Measurements from ENCODE around the gene CCN5.
"Not testable (repeated sequence)": the region's sequence is repeated elsewhere in the genome, so short reads cannot be mapped to it uniquely, and the experiment has no call there.

CCN5 gene

DNA sequence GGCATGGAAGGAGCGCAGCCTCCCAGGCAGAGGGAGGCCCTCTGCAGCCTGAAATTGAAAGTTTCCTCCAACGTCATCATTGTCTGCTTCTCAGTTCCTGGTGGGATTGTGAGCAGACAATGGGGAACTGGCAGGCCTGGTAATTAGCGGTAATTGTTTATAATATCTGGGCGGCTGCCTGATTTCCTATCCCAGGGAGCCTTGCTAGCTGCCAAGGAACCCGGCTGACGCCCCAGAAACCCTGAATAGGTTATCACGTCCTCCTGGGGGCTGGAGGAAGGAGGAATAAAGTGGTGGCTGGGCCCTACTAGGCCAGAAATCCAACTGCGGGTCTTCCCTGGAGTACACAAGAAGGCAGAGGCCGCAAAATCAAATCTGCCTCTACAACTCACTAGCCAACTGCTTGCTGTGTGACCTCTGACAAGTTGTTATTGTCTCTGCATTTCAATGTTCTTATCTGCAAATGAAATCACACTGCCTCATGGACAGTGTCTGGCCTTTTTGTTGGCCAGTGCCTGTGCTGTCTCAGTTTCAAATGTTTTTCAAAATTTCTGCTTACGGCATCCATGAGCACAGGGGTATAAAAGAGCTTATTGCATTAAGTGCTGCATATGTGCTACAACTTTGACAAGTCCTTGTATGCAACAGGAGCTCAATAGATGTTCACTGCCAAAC lies 47.4 kb downstream of the CCN5 start:
- no peak for DNase-seq

DNA sequence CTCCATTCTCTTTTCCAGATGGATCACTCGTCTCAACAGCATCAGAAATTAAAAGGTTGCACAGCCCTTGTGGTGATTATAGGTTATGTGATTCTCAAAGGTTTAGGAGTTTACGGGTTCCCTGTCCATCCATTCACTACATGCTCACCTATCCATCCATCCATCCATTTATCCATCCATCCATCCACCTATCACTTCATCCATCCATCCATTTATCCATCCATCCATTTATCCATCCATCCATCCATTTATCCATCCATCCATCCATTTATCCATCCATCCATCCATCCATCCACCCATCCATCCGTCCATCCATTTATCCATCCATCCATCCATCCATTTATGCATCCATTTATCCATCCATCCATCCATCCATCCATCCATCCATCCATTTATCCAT lies 48.6 kb downstream of the CCN5 start:
- not testable (repeated sequence) for DNase-seq

DNA sequence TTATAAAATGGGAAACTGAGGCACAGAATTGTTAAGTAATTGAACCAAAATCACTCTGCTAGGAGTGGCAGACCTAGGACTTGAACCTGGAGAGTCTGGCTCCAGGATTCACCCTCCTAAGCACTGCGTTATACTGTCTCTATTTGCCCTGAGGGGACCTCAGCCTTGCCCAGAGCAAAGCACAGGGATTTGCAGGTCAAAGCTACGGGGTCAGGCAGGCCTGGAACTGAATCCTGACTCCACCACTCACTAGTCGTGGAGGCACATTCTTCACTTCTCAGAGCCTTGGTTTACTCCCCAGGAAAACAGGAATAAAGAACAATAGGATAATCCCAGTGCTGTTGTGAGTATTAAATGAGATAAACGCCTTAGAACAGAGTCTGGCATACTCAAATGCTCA lies 49.9 kb downstream of the CCN5 start:
- DNase-seq, result no peak

DNA sequence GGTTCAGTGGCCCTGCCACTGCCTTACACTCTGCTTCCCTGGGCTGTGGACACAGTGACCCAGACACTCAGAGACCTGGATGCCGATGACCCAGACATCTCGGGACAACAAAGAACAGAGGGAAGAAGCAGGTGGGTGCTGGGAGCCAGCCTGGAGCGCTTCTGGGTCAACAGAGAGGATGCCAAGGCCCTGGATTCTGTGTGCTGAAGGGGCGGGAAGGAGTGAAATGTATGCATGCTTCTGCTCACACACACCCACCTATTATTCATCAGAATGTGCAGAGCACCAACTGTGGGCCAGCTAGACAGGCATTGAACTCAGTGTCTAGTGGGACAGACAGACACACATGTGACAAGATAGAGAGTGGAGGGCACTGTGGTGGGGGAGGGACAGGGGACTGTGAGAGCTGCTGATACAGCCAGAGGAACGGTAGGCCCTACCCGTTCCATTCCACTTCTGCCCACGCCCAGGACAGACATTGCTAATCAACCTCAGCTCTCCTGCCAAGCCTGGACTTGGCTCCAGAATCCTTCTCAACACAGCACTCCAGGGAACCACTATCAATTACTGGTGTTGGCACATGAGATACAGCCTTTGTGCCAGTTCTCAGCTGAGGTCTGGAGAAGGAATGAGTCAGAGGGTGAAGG lies 50.7 kb downstream of the CCN5 start:
- no peak for DNase-seq

DNA sequence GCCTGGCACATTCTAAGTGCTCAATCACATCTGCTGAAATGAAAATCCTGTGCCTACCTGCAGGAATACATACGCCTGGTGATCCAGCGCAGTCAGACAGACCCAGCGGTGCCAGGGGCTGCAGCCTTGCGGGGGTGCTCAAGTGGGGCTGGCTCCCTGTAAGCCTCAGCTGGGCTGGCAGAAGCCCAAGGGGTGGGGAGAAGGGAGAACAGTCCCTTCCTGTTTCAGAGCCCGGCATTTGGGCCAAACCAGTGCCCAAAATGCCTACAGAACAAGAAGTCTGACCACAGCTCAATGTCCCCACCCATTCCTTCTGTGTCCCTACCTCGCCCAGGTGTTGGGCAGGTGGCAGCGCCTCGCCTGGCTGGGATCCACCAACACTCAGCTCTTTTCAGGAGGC lies 53.1 kb downstream of the CCN5 start:
- no peak for DNase-seq

DNA sequence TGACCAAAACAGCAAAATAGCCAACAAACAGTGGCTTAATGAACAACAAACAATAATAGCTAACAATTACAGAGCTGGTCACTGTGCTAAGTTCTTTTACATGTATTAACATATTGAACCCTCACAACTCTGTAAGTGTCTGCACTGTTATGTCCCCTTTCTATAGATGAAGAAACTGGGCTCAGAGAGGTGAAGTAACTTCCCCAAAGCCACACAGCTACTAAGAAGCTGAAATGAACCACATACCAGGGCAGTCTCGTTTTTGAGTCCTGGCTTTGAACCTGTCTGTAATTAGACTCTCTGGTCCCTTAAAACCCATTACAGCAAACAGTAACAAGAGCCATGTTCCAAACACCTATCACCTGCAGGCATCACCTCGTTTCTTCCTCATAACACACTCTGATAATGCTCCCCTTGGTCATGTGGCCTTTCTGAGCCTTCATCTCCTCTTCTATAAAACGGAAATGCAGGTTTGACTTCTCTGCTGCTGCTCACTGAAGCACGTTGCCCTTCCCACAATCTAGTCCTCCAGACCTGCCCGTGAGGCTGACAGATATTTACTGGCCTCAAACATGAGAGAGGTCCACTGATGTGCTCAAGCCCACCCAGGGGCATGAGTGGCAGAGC lies 53.8 kb downstream of the CCN5 start:
- DNase-seq, result no peak

DNA sequence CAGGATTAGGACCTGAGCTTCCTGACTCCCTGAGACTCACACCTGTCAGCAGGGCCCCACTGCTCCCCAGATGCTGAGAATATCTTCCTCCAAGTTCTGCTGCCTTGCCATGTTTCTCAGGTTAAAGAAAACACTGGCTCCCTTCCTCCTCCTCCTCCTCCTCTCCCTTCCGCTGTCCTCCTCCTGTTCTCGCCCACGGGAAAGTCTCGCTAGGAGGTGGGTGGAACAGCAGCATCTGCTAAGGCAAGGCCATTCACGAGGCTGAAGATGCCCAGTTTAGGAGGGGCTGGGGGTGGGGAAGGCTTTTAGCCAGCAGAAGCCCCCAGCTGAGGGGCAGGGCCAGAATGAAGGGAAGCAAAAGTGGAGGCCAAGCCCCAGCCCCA lies 54.3 kb downstream of the CCN5 start:
- DNase-seq, result no peak

DNA sequence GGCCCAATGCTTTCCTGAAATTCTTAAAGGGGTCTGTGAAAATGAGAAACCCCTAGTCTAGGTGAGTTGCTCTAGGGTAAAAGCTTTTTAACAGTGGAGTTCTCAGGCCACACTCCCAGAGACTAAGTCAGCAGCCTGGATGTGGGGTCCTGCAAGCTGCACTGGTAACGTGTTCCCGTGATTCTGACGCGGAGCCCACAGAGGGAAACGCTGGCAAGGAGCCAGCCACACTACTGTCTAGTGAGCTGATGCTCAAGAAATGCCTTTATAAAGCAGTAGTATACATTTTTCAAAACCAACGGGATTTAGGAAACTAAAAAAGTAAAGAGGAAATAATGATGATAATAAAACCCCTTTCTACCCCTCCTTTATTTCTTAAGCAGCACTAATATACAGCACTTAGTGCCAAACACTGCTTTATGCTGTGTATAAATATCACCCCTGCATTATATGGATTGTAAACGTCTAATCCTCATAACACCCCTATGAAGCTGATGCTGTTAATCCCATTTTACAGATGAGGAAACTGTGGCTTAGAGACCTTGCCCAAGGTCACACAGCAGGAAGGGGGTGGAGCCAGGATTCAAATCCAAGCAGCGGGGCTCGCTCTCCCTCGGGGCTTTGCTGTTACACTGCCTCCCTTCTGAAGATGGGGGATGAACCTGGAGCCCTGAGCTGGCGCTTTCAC lies 55.5 kb downstream of the CCN5 start:
- no peak for DNase-seq

DNA sequence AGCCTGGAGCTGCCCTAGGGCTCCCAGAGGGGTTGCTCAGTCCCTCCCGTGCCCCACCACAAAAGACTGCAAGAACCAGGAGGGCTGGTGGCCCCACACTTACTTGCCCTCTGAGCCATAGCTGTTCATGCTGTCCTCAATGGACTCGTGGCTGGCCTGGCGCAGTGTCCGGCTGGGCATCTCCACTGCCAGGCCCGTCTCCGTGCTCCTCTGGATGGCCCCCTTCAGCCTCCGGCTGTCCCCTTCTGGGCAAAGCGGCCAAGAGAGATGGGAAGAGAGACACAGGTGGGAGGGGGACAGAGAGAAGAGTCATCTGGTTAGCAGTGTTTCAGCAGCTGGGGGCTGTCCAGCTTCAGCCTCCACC lies 56.0 kb downstream of the CCN5 start:
- no peak for DNase-seq

DNA sequence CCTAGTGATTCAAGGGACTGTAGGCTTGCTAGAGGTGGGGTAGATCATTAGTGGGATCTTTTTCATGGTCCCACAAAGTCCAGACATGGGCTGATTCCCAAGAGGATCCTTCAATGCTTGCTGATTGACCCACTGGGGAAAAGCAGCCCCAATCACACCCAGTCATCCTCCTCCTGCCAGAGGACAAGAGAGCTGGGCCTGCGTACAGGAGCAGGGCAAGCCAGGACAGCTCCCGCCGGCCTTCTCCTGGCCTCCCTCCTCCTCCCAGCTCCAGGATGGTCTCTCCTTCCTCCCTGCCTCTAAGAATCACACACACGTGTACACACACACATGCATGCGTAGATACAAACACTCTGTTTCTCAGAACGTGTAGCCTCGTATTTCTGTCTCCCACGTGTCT lies 57.5 kb downstream of the CCN5 start:
- DNase-seq, result no peak

DNA sequence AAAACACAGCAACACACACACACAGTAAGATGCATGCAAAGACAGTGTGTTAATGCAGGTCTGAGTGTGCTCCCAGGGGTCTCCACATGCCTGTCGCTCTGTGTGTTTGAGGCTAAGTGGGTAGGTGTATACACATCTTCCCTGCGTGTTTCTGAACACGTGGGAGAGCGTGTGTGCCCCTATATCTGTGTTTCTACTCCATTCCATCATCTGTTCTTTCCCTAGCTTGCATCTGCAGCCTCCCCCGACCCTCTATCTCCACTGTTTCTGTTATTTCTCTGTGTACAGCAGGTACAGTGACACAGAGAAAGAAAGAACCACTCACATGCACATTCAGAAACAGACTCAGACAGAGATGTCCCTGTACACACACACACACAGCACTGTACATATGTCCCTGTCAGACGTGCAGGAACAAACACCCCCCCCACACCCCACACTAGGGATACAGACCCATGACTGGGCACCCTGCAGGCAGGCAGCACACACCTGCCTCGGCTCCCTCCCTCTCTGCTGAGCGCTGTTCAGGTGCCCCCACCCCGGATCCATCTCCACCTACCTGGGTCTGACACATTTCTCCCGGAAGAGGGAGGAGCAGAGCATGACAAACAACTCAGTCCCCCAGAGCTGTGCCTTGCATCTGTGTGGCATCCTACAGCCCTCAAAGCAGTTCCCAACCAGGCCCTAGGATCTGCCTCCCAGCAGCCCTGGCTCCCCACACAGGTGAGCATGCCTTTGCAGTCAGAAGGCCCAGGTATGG lies 58.1 kb downstream of the CCN5 start:
- no peak for DNase-seq

DNA sequence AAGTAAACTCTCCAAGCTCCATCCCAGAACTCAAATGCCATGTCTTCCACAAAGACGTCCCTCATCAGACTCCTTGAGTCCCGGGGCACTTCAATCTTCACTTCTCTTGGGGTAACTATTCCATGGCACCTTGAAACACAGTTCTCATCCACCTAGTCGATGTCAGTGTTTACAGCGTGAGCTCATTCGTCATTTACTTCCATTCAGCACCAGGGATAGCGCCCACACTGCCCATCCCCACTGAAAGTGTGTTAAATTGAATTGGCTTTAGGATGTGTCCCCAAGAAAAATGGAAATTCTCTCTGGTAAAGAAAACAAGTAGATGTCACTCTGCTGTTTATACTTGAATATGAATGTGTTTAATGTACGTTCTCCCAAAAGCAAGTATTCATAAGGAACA lies 61.8 kb downstream of the CCN5 start:
- no peak for DNase-seq
